Astrocyte of the cerebellum (primary cell): ENCODE measurements around the gene SPEF1.

Experiments
- DNase-seq: peaks from one replicate; pipeline ENCODE4 v3.0.0-alpha.2; 2011; ENCODE audit warnings: low read depth
- H3K4me3 ChIP-seq: 2 replicates; pipeline ENCODE4 v1.5.1; 2011; ENCODE audit warnings: mild to moderate bottlenecking, low read depth, low read length, moderate library complexity
- CTCF ChIP-seq: IDR thresholded peaks from 2 replicates; pipeline ENCODE4 v1.5.1; 2012; ENCODE audit warnings: low read length, low read depth, moderate library complexity, mild to moderate bottlenecking; ENCODE audit errors: missing control alignments
- in situ Hi-C: cut with HindIII; loops from 2 replicates; pipeline ENCODE4 v1.10.0; 2017; ENCODE audit warnings: low sequenced_read_pairs

SPEF1 gene

GRCh38 chr20:3766422-3767109 is 14.7 kb downstream of the SPEF1 start:
- no peak for TF ChIP-seq CTCF
- DNase-seq = no peak
- in situ Hi-C loops = no loop called here
- peak overlapping the region; percentile 74 for H3K4me3 ChIP-seq

- TF ChIP-seq CTCF = no peak
- in situ Hi-C loops = no loop called here
- no peak overlapping the region for H3K4me3 ChIP-seq
- no peak for DNase-seq
Observed at GRCh38 chr20:3765171-3765882, 15.9 kb downstream of the SPEF1 start.

- no peak for TF ChIP-seq CTCF
- no peak overlapping the region for H3K4me3 ChIP-seq
- in situ Hi-C loops = no loop called here
- no peak for DNase-seq
Observed at GRCh38 chr20:3764659-3765058, 16.6 kb downstream of the SPEF1 start.

- in situ Hi-C loops = no loop called here
- H3K4me3 ChIP-seq = no peak overlapping the region
- no peak for TF ChIP-seq CTCF
- no peak for DNase-seq
Observed at GRCh38 chr20:3763671-3764601, 17.3 kb downstream of the SPEF1 start.

- TF ChIP-seq CTCF = no peak
- H3K4me3 ChIP-seq = no peak overlapping the region
- no peak for DNase-seq
- in situ Hi-C loops = no loop called here
Observed at GRCh38 chr20:3760655-3761348, 20.4 kb downstream of the SPEF1 start.

DNA sequence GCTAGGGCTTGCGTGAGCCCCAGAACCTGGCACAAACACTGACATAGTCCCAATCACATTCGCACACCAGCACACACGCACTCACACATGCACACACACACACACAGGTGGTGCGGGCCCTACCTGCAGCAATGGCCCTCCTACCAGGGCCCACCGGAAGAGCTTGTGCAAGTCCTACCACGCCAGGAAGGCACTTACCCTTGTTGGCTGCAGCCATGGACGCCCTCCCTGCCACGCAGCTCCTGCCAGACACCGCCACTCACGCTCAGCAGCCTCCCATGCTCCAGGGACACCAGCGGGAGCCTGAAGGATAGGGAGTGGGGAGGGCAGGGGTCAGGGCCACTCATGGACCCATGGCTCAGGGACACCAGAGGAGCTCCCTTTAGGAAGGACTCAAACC is 21.4 kb downstream of the SPEF1 start:
- TF ChIP-seq CTCF = no peak
- H3K4me3 ChIP-seq = no peak overlapping the region
- no peak for DNase-seq
- in situ Hi-C loops = loop anchor here (5.0 kb wide), 1 partner anchor 53 kb away; no protein-coding TSS in a partner anchor
